ENCODE results near the gene FNDC8.
"Not testable (repeated sequence)": the region's sequence is repeated elsewhere in the genome, so short reads cannot be mapped to it uniquely, and the experiment has no call there.

GRCh38 chr17:35090707-35091106 lies 30.7 kb upstream of the FNDC8 start:
- TF ChIP-seq, protein P1, sequence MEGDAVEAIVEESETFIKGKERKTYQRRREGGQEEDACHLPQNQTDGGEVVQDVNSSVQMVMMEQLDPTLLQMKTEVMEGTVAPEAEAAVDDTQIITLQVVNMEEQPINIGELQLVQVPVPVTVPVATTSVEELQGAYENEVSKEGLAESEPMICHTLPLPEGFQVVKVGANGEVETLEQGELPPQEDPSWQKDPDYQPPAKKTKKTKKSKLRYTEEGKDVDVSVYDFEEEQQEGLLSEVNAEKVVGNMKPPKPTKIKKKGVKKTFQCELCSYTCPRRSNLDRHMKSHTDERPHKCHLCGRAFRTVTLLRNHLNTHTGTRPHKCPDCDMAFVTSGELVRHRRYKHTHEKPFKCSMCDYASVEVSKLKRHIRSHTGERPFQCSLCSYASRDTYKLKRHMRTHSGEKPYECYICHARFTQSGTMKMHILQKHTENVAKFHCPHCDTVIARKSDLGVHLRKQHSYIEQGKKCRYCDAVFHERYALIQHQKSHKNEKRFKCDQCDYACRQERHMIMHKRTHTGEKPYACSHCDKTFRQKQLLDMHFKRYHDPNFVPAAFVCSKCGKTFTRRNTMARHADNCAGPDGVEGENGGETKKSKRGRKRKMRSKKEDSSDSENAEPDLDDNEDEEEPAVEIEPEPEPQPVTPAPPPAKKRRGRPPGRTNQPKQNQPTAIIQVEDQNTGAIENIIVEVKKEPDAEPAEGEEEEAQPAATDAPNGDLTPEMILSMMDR (IDR thresholded peaks at IDR 0.05) = not testable (repeated sequence)
- TF ChIP-seq CREM (CRISPR knock-in tag; IDR thresholded peaks at IDR 0.05) = not testable (repeated sequence)
